ENCODE results near the gene MEX3D.

The MEX3D gene

DNA sequence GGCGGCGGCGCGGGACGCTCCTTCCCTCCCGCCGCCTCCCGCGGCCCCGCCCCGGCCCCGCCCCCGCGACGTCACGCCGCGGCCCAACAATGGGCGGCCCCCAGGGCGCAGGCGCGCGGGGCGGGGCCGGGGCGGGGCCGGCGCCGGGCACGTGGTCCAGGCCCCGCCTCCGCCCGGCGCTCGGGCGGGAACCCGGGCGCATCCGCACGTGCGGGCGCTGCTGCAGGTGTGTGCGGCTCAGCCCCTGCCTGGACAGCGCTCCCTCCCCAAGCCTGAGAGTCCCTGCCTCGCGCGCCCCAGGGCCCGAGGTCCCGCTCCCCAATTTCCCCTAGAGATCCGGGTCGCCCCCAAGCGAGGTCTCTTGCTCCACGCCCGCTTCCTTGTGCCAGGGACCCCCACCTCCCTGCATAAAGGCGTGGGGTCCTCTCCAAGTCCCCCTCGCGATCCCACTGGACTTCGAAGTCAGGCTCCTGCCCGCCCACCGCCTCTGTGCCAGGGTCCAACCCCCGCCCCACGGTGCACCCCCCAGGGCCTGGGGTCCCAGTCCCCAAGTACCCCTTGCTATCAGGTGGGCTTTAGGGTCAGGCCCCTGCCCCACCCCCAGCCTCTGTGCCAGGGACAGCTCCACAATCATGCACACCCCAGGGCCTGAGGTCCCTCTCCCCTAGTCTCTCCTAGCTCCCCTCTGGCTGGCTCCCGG, at the start of gene MEX3D:
TSS of gene MEX3D (minus strand) at position 6 of the 700 bp plus-strand sequence. CDS start 267 bp downstream, outside the sequence.
- DNase-seq: peak; percentile 87

DNA sequence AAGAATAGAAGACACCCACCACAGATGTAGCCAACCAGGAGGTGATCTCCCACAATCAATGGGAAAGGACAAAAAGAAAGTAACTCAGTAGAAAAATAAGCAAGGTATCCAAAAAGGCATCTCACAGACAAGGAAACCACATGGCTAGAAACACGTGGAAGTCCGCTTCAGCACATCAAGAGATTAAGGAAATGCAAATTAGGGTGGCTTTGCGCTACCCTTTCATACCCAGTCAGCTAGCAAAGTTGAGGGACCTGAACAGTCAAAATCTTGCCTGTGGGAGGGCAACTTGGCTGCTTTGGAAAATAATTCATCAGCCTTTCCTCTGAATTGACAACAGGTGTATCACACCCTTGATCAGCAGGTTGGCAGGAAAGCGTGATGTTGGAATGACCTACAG, 48.8 kb upstream of the MEX3D start:
- DNase-seq: no peak

DNA sequence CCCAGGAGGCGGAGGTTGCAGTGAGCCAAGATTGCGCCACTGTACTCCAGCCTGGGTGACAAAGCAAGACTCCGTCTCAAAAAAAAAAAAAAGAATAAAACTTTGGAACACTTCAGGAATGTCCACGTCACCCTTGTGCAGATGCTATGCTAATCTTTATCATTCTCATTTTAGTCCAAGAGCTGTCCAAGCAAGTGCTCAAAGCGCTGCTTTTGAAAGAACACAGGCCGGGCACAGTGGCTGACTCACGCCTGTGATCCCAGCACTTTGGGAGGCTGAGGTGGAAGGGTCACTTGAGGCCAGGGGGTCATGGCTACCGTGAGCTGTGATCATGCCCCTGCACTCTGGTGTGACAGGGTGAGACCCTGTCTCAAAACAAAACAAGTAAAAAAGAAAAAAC, 48.3 kb upstream of the MEX3D start:
- DNase-seq: no peak

DNA sequence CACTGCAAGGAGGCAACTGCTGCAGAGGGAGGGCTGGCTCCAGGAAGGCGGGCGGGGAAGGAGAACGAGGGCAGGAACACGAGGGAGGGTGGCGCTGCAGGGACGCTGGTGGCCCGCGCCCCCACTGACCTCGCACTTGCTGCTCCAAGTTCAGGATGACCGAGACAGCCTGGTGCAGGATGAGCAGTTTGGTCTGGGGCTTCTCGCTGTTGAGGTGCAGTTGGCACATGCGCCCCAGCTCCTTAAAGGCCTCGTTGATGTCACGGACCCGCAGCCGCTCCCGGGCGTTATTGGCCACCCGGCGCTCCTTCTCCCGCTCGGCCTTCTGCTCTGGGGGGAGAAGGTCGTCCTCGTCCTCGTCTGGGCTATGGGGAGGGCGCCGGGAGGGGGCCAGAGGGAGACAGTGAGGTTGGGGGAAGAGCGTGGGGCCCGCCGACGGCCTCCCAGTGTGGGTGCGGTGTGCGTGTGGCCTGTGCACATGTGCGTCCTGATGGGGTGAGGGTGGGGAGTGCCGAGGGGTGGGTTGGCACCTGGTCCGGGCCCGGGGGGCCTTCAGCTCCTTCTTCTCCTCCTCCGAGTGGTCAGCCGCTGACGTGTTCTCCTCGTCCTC, 47.1 kb upstream of the MEX3D start:
- DNase-seq: no peak

DNA sequence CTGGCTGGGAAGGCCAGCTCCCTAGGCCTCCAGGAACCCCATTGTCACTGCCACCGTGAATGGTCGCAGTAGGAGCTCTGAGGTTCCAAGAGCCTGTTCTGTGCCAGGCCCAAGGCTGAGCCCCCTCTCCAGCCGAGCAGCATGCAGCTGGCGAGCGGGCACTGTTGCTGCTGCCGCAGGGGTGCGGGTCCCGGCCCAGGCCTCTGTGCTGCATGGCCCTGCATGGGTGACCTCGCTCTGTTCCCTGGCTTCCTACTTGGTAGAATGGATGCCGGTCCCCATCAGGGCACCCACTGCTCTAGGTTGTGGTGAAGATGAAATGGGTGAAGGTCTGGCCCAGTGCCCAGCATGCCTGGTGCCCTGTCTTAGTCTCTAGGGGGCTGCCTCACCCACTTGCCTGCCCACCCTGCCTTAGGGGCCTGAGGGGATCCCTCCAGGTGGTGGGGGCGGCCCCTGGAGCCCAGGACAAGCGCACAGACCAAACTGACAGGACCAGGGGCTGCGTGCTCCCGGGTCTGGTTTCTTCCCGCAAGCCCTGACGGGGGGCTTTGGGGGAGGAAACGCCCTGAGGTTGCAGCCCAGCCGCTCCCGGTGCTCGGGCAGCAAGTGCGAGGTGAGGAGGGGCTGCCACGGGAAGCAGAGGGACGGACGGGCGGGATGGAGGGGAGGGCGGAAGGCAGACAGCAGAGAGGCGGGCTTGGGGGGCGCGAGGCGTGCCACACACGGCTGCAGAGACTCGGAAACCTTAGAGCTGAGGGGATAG, 45.9 kb upstream of the MEX3D start:
- no peak for DNase-seq

DNA sequence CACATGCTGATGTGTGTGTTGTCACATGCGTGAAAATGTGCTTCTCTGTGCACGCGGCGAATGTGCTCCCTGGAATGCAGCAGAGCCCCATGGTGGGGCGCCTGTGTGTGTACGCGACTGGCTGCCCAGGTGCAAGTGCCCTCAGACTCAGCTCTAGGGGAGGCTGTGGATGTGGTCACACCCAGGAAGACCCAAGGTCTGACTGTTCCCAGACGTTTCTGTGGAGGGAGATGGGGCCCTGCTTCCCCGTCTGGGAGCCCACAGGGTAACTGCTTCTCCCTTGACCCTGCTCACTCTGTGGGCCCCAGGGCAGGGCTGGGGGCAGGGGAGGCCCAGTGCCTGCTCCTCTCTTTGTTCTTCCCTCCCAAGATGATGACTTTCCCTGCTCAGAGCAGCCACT, 45.0 kb upstream of the MEX3D start:
- DNase-seq: no peak

DNA sequence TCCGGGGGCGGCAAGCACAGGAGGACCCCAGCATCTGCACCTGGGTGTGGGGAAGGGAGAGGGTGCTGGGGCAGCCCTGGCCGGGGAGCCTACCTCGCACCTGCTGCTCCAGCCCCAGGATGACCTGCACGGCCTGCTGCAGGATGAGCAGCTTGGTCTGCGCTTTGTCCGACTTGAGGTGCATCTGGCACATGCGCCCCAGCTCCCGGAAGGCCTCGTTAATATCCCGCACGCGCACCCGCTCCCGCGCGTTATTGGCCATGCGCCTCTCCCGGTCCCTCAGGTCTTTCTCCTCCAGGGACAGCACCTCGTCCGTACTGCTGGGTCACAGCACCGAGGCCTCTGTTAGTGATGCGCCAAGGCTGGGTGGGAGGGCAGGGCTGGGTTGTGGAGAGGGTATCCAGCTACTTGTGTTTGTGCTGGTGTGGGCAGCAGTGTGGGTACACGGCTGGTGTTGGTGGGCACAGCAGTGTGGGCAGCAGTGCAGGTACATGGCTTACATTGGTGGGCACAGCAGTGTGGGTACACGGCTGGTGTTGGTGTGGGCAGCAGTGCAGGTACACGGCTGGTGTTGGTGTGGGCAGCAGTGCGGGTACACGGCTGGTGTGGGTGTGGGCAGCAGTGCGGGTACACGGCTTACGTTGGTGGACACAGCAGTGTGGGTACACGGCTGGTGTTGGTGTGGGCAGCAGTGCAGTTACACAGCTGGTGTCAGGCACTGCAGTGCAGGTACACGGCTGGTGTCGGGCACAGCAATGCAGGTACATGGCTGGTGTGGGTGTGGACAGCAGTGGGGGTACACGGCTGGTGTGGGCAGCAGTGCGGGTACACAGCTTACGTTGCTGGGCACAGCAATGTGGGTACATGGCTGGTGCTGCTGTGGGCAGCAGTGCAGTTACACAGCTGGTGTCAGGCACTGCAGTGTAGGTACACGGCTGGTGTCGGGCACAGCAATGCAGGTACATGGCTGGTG, 44.3 kb upstream of the MEX3D start:
- no peak for DNase-seq

DNA sequence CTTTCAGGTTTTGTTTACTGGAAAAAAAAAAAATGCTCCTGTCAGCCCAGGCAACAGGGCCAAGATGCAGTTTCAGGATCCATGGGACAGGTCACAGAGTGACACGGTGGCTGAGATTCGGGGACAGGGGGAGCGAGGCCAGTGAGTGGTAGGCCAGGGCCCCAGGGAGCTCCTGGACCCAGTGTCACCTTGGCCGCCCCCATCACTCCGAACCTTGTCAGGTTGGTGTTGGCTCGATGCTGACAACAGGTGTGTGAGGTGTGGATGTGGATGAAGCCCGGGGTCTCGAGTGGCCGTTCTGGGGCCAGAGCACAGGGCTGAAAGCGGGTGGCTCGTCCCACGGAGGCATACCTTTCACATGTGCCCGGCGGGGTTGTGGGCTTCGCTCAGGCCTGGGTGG, 43.2 kb upstream of the MEX3D start:
- no peak for DNase-seq

DNA sequence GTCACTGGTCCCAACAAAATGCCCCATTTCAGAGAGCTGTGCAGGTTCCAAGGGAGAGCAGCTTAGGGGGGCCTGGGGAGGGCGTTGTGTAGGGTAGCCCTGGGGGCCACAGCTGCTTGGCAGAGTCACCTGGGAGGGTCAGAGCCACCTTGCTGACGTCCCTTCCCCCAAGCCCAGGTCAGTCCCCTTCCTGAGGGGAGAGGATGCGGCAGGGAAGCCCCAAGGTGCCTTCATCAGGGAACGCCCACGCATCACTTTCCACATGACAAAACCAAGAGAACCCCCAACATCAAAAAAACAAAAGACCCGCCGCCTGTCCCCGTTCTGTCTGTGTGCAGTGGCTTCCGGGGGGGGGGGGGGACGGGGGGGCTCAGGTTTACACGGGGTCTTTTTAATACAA, 42.5 kb upstream of the MEX3D start:
- DNase-seq: no peak

DNA sequence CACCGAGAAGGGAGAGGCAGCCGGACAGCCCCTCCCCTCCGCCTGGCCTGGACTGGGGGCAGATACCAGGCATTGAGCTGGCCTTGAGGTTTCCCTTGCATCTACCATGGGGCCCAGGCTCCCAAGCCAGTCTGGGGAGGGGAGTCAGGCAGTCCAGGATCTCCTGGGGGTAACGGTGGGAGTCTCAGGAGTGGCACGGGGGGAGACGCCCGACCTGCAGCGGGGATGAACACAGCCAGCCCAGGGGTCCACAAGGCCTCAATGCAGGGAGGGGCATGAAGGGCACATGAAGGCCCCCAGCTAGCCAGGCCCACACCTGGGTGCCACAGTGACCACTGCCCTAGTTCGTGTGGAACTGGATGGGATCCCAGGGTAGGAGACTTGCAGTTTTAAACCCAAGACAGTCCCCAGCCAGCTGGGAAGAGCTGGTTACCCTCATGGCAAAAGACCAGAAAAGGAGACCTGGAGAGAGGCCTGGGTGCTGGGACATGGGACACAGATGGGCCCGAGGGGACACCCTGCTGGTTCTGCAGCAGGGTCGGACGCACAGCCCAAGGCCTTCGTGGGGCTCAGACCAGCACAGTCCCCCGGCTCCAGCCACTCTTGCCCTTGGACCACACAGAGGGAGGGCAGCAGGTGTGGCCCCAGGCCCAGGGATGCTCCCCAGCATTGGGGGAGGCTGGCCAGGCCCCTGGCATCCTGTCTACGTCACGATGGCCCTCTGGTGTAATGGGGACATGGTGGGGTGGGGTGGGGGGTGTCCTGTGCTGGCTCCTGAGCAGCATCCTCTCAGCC, 41.8 kb upstream of the MEX3D start:
- no peak for DNase-seq

DNA sequence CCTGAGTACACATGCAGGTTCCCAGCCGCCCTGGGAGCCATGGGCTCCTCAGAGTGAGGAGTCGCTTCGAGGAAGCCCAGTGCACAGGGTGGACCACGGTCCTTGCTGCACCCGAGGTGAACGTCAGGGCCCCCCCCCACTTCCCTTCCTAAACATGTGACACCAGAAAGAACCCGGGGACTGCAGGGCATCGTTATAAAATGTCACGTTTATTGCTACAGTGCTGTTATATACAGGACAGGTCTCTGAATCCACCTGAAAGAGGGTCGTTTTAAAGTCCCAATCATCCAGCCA, 40.9 kb upstream of the MEX3D start:
- no peak for DNase-seq

DNA sequence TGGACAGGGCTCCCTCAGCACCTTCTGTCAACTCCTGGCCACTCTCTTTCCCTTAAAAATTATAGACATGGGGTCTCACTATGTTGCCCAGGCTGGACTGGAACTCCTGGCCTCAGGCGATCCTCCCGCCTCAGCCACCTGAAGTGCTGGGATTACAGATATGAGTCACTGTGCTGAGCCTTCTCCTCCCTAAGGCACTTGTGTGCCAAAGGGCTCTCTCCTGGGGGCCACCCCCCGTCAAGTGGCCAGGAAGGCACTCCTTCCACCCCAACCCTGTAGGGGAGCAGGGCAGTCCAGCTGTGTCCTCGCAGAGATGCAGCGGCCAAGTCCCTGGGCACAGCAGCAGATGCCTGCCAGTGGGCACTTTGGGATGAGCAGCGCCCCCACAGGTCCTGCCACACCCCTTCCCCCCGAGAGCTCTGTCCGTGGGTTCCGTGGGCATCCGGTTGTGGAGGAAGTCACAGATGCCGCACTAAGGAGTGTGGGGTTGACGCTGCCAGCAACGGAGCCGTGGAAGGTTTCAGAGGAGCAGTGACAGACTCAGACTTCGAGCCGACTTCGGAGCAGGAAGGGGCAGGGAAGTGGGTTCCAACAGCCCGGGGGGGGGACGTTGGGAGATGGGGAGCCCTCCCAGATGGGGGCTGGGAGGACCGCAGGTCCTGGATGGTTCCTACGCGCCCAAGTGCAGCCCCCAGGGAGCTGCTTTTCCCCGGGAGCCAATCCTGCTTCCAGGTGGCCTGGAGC, 40.4 kb upstream of the MEX3D start:
- DNase-seq: no peak

DNA sequence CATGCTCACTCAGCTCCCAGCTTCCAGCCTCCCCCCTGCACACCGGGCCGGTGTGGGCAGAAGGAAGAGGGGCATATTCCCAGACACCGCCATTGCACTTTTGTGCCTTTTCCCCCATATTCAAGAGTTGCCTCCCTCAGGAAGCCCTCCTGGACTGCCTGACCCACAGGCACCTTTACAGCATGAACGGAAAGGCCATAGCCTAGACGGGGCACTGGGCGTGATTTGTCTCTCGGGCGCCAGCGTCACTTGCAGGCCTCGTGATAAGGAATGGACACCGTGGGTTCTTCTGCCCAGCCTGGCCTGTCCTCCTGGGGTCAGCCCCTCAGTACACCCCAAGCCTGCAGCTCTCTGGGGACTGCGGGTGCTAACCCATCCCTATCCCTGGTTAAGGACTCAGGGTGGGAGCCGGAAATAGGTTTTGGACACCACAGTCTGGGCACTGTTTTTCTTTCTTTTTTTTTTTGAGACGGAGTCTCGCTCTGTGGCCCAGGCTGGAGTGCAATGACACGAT, 38.1 kb upstream of the MEX3D start:
- no peak for DNase-seq

DNA sequence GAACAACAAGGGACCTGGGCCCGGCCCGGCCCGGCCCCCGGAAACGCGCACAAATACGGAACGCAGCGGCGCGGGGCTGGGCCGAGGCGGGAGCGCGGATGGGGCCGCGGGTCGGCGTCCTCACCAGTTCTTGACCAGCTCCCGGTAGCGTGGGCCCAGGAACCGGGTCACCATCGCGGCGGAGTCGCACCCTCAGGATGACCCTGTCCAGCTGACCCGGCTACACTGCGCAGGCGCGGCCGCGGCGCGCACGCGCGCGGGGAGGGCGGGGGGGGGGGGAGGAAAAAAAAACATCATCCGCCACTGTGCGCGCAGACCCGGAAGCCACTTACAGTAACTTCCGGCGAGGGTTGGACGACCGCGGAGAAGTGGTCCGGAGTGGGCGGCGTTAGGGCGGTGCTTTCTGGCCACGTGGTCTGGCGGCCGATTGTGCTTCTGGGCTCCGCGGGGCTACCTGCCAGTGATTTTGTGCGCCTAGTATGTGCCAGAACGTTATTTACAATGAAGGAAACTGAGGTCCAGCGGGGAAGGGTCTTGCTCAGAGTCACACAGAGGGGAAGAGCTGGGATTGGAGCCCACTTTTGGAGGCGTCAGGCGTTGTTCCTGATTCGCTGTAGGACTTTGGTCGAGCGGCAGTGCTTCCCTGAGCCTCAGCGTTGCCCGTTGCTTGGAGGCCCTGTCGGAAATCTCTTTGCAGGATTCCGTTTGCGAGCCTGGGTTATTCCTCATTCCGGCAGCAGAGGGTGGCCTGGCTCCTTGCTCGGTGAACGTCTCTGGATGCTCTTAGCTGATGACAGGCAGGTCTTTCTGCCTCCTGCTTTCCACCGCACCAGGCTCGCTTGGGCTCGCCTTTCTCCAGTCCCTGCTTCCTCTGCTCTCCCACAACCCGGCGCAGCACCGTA, 37.4 kb upstream of the MEX3D start, which contains the start of gene UQCR11:
TSS of gene UQCR11 (minus strand) at position 227 of the 902 bp plus-strand sequence. CDS start at position 174, 53 bp downstream.
- peak; percentile 97 for DNase-seq

DNA sequence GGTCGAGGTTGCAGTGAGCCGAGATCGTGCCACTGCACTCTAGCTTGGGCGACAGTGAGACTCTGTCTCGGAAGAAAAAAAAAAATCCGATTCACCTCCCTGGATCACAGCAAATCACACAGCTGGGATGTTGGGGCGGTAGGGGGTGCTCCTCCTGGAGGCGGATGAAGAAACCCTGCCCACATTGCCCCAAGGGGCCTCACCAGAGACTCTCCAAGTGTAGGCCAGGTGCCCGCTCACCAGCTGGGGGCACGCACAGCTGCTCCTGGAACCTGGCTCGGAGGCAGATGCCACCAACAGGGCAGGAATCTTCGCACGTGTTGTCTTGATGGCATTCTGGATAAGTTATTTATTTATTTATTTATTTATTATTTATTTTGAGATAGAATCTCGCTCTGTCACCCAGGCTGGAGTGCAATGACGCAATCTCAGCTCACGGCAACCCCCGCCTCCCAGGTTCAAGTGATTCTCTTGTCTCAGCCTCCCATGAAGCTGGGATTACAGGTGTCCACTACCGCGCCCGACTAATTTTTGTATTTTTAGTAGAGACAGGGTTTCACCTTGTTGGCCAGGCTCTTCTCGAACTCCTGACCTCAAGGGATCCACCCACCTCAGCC, 34.1 kb upstream of the MEX3D start:
- no peak for DNase-seq

DNA sequence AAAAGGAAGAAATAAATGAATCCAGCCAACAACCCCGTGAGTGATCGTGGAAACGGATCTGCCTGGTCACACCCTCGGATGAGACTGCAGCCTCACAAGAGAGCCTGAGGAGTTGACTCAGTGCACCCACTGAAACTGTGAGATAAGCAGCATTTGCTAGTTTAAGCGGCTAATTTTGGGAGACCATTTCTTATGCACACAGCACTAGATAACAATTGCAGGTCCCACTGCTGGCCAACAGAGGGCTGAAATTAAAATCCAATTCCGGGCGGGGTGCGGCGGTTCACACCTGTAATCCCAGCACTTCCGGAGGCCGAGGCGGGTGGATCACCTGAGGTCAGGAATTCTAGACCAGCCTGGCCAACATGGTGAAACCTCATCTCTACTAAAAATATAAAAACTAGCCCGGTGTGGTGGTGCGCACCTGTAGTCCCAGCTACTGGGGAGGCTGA, 33.5 kb upstream of the MEX3D start:
- no peak for DNase-seq

DNA sequence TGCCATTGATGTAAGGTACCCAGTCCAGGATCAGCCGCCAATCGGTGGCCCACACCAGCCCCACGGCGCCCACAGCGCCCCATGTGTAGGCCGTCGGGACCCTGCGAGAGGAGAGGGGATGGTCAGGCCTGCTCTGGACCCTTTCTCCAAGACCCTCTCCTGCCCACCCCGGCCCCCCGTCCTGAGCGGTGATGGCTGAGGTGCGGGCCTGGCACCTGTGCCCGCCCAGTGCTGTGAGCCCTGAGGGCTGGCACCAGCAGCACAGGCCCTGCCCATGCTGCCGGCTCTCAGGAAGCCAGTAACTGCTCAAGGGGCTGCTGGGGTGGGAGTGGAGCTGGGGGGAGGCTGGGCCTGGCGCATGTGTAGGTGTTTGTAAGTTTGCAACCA, 31.3 kb upstream of the MEX3D start:
- DNase-seq: no peak

DNA sequence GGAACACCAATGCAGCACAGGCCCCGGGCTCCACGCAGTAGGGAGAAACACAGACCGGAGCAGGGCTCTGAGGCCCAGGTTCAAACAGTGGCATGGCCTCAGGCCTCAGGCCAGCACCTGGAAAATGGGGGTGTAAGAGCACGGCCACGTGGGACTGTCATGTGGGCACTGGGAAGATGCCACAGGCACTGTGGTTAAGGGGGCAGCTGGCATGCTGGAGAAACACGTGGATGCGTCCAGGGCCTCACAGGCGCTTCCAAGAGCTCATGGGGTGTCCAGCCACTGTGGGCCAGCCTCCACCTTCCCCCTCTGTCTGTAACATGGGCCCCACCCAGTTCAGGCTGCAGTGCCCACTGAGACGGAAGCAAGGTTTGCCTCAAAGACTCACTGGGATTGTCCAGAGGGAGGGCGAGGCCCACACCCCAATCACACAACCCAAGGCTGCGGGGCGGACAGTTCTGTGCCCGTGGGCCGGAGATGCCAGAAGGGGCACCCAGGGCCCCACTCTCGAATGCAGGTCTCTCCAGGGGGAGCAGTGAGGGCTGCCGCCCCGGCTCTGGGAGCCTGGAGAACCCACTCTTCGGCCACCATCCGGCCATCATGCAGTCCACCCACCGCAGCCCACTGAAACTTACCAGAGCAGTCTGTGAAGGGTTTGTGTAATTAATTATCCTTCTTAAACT, 30.8 kb upstream of the MEX3D start:
- no peak for DNase-seq

DNA sequence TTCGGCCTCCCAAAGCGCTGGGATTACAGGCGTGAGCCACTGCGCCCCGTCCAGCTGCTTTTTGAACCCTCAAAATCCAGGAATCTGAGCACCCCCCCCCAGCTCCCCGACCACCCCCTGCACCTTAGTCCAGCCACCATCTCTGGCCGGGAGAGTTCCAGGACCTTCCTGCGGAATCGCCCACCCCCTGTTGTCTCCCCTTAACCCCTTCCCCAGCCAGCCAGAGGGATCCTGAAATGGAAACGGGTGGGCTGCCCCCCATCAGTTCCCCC, 25.3 kb upstream of the MEX3D start:
- DNase-seq: no peak

Measured in right forelimb (tissue), 1 donor.